ENCODE results near the gene WDR18.

GRCh38 chr19:937259-937694 lies 46.9 kb upstream of the WDR18 start:
- TF ChIP-seq CTCF (IDR thresholded peaks at IDR 0.05) (no peak), ZFX (IDR thresholded peaks at IDR 0.05; ENCODE audit: borderline replicate concordance) (no peak)
